K562 (cell line): ENCODE measurements around the gene OPCML.

ENCODE experiments used
- ATF2 ChIP-seq: sonication (generic); formaldehyde crosslinking; IDR thresholded peaks from 2 replicates; pipeline ENCODE4 v1.8.1; 2022; ENCODE audit warnings: missing genetic modification reagents
- CBX3 ChIP-seq, 2 experiments: IDR thresholded peaks; 1 replicate in 1 of 2; 2 replicates in 1 of 2; pipeline ENCODE4 v1.6.1; 2012; ENCODE audit warnings: inconsistent platforms in 2 of 2, low read length in 2 of 2, borderline replicate concordance in 1 of 2, control low read depth in 1 of 2
- MYC ChIP-seq, 2 experiments: fragments of 250-450 bp in 1 of 2; sonication (Bioruptor Pico) in 1 of 2; IDR thresholded peaks; 2 replicates each; pipeline versions ENCODE4 v1.5.1 to v1.6.1; 2012 to 2021; ENCODE audit warnings: low read depth in 2 of 2, borderline replicate concordance in 1 of 2, improper control_type of control experiment in 1 of 2, low read length in 1 of 2, mild to moderate bottlenecking in 1 of 2, moderate library complexity in 1 of 2
- TAF1 ChIP-seq: IDR thresholded peaks from 2 replicates; pipeline ENCODE4 v1.6.1; 2011; ENCODE audit warnings: mild to moderate bottlenecking, low read length, moderate library complexity; ENCODE audit not compliant: insufficient read depth, control insufficient read depth, severe bottlenecking; ENCODE audit errors: extremely low read depth
- YY1 ChIP-seq, 3 experiments: IDR thresholded peaks; 2 replicates each; pipeline ENCODE4 v1.6.1; 2011; ENCODE audit warnings: low read length in 2 of 3, mild to moderate bottlenecking in 2 of 3, moderate library complexity in 2 of 3, borderline replicate concordance in 1 of 3, control low read depth in 1 of 3, low read depth in 1 of 3; ENCODE audit not compliant: insufficient read depth in 3 of 3, insufficient replicate concordance in 2 of 3, control insufficient read depth in 1 of 3, insufficient read length in 1 of 3; ENCODE audit errors: extremely low read depth in 1 of 3
- TF ChIP-seq, protein P1 (sequence below), 3 experiments: IDR thresholded peaks in 2 of 3; conservative IDR thresholded peaks in 1 of 3; 2 replicates each; pipeline ENCODE4 v1.5.1; 2011 to 2012; ENCODE audit warnings: low read length in 3 of 3, mild to moderate bottlenecking in 3 of 3, control low read depth in 2 of 3, improper control_type of control experiment in 1 of 3, inconsistent platforms in 1 of 3, low read depth in 1 of 3, mixed read lengths in 1 of 3, moderate library complexity in 1 of 3; ENCODE audit not compliant: insufficient read depth in 2 of 3

- TF ChIP-seq CBX3 (IDR thresholded peaks at IDR 0.05; ENCODE audit: borderline replicate concordance in 1 of 2, low read length in 2 of 2) (no peak), TAF1 (no peak), ATF2 (no peak), MYC (IDR thresholded peaks at IDR 0.05; ENCODE audit: low read depth, low read length) (no peak), MYC (CRISPR knock-in tag; IDR thresholded peaks at IDR 0.05; ENCODE audit: borderline replicate concordance, low read depth) (no peak), YY1 (IDR thresholded peaks at IDR 0.05; ENCODE audit: borderline replicate concordance in 1 of 3, control insufficient read depth in 1 of 3, extremely low read depth in 1 of 3, insufficient read depth in 3 of 3, insufficient read length in 1 of 3, insufficient replicate concordance in 2 of 3, low read depth in 1 of 3, low read length in 2 of 3) (no peak)
- TF ChIP-seq, protein P1, sequence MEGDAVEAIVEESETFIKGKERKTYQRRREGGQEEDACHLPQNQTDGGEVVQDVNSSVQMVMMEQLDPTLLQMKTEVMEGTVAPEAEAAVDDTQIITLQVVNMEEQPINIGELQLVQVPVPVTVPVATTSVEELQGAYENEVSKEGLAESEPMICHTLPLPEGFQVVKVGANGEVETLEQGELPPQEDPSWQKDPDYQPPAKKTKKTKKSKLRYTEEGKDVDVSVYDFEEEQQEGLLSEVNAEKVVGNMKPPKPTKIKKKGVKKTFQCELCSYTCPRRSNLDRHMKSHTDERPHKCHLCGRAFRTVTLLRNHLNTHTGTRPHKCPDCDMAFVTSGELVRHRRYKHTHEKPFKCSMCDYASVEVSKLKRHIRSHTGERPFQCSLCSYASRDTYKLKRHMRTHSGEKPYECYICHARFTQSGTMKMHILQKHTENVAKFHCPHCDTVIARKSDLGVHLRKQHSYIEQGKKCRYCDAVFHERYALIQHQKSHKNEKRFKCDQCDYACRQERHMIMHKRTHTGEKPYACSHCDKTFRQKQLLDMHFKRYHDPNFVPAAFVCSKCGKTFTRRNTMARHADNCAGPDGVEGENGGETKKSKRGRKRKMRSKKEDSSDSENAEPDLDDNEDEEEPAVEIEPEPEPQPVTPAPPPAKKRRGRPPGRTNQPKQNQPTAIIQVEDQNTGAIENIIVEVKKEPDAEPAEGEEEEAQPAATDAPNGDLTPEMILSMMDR (IDR thresholded peaks at IDR 0.05 in 2 of 3, conservative IDR thresholded peaks at IDR 0.05 in 1 of 3; ENCODE audit: insufficient read depth in 2 of 3, low read depth in 1 of 3, low read length in 3 of 3) = no peak
Measured at GRCh38 chr11:133034929-133035328, 497.4 kb downstream of the OPCML start.
